H1 (cell line): ENCODE data around the gene TBC1D26. TPM values are rescaled to one million over a fixed set of nuclear protein-coding genes. Genes with fewer than 3 reads are reported as not detected.
"Not testable (repeated sequence)": the region's sequence is repeated elsewhere in the genome, so short reads cannot be mapped to it uniquely, and the experiment has no call there.

Experiments used
- CTCF ChIA-PET: fragments of 300-600 bp; sonication (Branson Sonifier 250); formaldehyde crosslinking; loops from one replicate; lab custom pipeline; 2021; ENCODE audit not compliant: partially characterized antibody; lab: Charles Lee
- POLR2A ChIA-PET: fragments of 300-600 bp; sonication (Branson Sonifier 250); formaldehyde crosslinking; loops from one replicate; lab custom pipeline; 2021; ENCODE audit warnings: inconsistent platforms; ENCODE audit not compliant: partially characterized antibody; lab: Charles Lee
- DNase-seq, 2 experiments: peaks; one replicate each; pipeline versions ENCODE4 v3.0.0 to v3.0.0-alpha.2; 2010 to 2022; ENCODE audit warnings: low spot score in 2 of 2, low read depth in 1 of 2, mixed read lengths in 1 of 2
- FAIRE-seq: peaks from 2 replicates; lab custom pipeline; 2011; peaks lifted over from hg19 to GRCh38; lab: Jason Lieb, UNC
- H2AFZ ChIP-seq: 2 replicates; pipeline ENCODE4 v1.8.1; 2012; ENCODE audit warnings: low read length, inconsistent platforms
- H2AK5ac ChIP-seq: 2 replicates; pipeline ENCODE4 v1.6.1; 2013; ENCODE audit warnings: low read depth, low read length
- H2BK120ac ChIP-seq: replicated peaks from 2 replicates; pipeline ENCODE3; 2013; ENCODE audit warnings: low read depth, low read length, inconsistent platforms
- H2BK12ac ChIP-seq: 2 replicates; pipeline ENCODE4 v1.6.1; 2013; ENCODE audit warnings: low read depth, low read length
- H2BK15ac ChIP-seq: 2 replicates; pipeline ENCODE4 v1.6.1; 2013; ENCODE audit warnings: low read length
- H2BK20ac ChIP-seq: 2 replicates; pipeline ENCODE4 v1.6.1; 2013; ENCODE audit warnings: low read length
- H2BK5ac ChIP-seq: 2 replicates; pipeline ENCODE4 v1.6.1; 2013; ENCODE audit warnings: low read depth, low read length
- H3K14ac ChIP-seq: 2 replicates; pipeline ENCODE4 v1.6.1; 2013; ENCODE audit warnings: inconsistent platforms; ENCODE audit not compliant: insufficient read length
- H3K18ac ChIP-seq: 2 replicates; pipeline ENCODE4 v1.6.1; 2013; ENCODE audit warnings: low read length; ENCODE audit errors: extremely low read depth
- H3K23ac ChIP-seq: 2 replicates; pipeline ENCODE4 v1.6.1; 2013; ENCODE audit warnings: inconsistent platforms; ENCODE audit not compliant: insufficient read length
- H3K23me2 ChIP-seq: 2 replicates; pipeline ENCODE4 v1.6.1; 2013; ENCODE audit warnings: low read depth, low read length
- H3K27ac ChIP-seq: 2 replicates; pipeline ENCODE4 v1.6.1; 2011; ENCODE audit warnings: low read depth, low read length, inconsistent platforms
- H3K27me3 ChIP-seq, 4 experiments: replicated peaks in 1 of 4; 1 replicate in 1 of 4; 2 replicates in 3 of 4; pipeline versions ENCODE4 v1.6.1 to v1.8.1; 2011 to 2013; ENCODE audit warnings: low read length in 3 of 4, mild to moderate bottlenecking in 3 of 4, inconsistent platforms in 2 of 4, mixed read lengths in 2 of 4, moderate library complexity in 1 of 4; ENCODE audit not compliant: control insufficient read depth in 3 of 4, insufficient read depth in 3 of 4; ENCODE audit errors: extremely low read depth in 1 of 4
- H3K36me3 ChIP-seq, 4 experiments: 2 replicates each; pipeline versions ENCODE4 v1.6.1 to v1.8.1; 2011 to 2013; ENCODE audit warnings: mild to moderate bottlenecking in 4 of 4, low read length in 3 of 4, moderate library complexity in 2 of 4, control low read depth in 1 of 4, inconsistent platforms in 1 of 4; ENCODE audit not compliant: insufficient read depth in 4 of 4, control insufficient read depth in 2 of 4
- H3K4ac ChIP-seq: replicated peaks from 2 replicates; pipeline ENCODE3; 2013; ENCODE audit warnings: low read length, low read depth, mixed read lengths, inconsistent platforms; ENCODE audit not compliant: insufficient read length
- H3K4me1 ChIP-seq, 4 experiments: replicated peaks in 1 of 4; 1 replicate in 1 of 4; 2 replicates in 3 of 4; pipeline versions ENCODE4 v1.6.1 to v1.8.1; 2011 to 2013; ENCODE audit warnings: low read length in 3 of 4, inconsistent platforms in 2 of 4, mixed read lengths in 1 of 4; ENCODE audit not compliant: insufficient read depth in 4 of 4, control insufficient read depth in 3 of 4
- H3K4me2 ChIP-seq, 2 experiments: 2 replicates each; pipeline versions ENCODE4 v1.6.1 to v1.8.1; 2011 to 2013; ENCODE audit warnings: low read depth in 2 of 2, low read length in 2 of 2, control low read depth in 1 of 2, inconsistent platforms in 1 of 2, mild to moderate bottlenecking in 1 of 2; ENCODE audit not compliant: insufficient read depth in 1 of 2
- H3K4me3 ChIP-seq, 4 experiments: fragments of 200-600, 300-600 bp in 1 of 4; sonication (generic), shearing (Covaris generic), sonication (Bioruptor Twin) in 1 of 4; 2 replicates each; pipeline versions ENCODE4 v1.5.1 to v1.8.1; 2011 to 2016; ENCODE audit warnings: low read length in 4 of 4, low read depth in 3 of 4, control low read depth in 2 of 4, inconsistent platforms in 2 of 4, mild to moderate bottlenecking in 2 of 4, mixed read lengths in 1 of 4, moderate library complexity in 1 of 4; ENCODE audit not compliant: insufficient read depth in 2 of 4; ENCODE audit errors: extremely low read depth in 1 of 4
- H3K56ac ChIP-seq: replicated peaks from 2 replicates; pipeline ENCODE3; 2013; ENCODE audit warnings: low read depth, mild to moderate bottlenecking, mixed read lengths, low read length, inconsistent platforms; ENCODE audit not compliant: insufficient read length
- H3K79me1 ChIP-seq: 2 replicates; pipeline ENCODE4 v1.6.1; 2013; ENCODE audit warnings: low read depth, low read length, control low read depth
- H3K79me2 ChIP-seq, 2 experiments: 2 replicates each; pipeline versions ENCODE4 v1.6.1 to v1.8.1; 2012 to 2013; ENCODE audit warnings: low read length in 2 of 2, mild to moderate bottlenecking in 2 of 2, inconsistent platforms in 1 of 2; ENCODE audit not compliant: insufficient read depth in 2 of 2, control insufficient read depth in 1 of 2
- H3K9ac ChIP-seq, 4 experiments: replicated peaks in 1 of 4; 1 replicate in 1 of 4; 2 replicates in 3 of 4; pipeline versions ENCODE4 v1.6.1 to v1.8.1; 2011 to 2013; ENCODE audit warnings: low read depth in 3 of 4, low read length in 3 of 4, control low read depth in 2 of 4, mild to moderate bottlenecking in 2 of 4, moderate library complexity in 2 of 4, inconsistent platforms in 1 of 4; ENCODE audit errors: extremely low read depth in 1 of 4
- H3K9me3 ChIP-seq, 2 experiments: 2 replicates each; pipeline versions ENCODE4 v1.6.1 to v1.8.1; 2012 to 2013; ENCODE audit warnings: mild to moderate bottlenecking in 2 of 2, moderate library complexity in 2 of 2, control low read depth in 1 of 2, inconsistent platforms in 1 of 2, low read depth in 1 of 2, low read length in 1 of 2, mixed read lengths in 1 of 2; ENCODE audit not compliant: insufficient read depth in 2 of 2
- H4K20me1 ChIP-seq, 2 experiments: replicated peaks in 1 of 2; 2 replicates each; pipeline versions ENCODE3 to v1.8.1; 2011 to 2013; ENCODE audit warnings: inconsistent platforms in 2 of 2, low read length in 2 of 2, mild to moderate bottlenecking in 1 of 2; ENCODE audit not compliant: insufficient read depth in 2 of 2, control insufficient read depth in 1 of 2
- H4K5ac ChIP-seq: 2 replicates; pipeline ENCODE4 v1.6.1; 2013; ENCODE audit warnings: low read length, low read depth, mixed read lengths, inconsistent platforms; ENCODE audit not compliant: insufficient read length
- H4K8ac ChIP-seq: 2 replicates; pipeline ENCODE4 v1.8.0; 2013; ENCODE audit warnings: mild to moderate bottlenecking, moderate library complexity, low read length, inconsistent platforms; ENCODE audit not compliant: insufficient read depth; ENCODE audit errors: extremely low read depth
- H4K91ac ChIP-seq: replicated peaks from 2 replicates; pipeline ENCODE3; 2013; ENCODE audit warnings: low read length, mixed read lengths, inconsistent platforms; ENCODE audit not compliant: insufficient read length
- WGBS, 2 experiments: shearing (Covaris generic) in 1 of 2; methylation state at CpG; one replicate each; pipeline versions ENCODE4 v1.1.6 to v1.1.7; 2013 to 2015; ENCODE audit warnings: low lambda C conversion rate in 2 of 2, mixed read lengths in 2 of 2, inconsistent platforms in 1 of 2, low coverage in 1 of 2, missing lambda C conversion rate in 1 of 2; ENCODE audit not compliant: insufficient replicate concordance in 2 of 2, insufficient coverage in 1 of 2, insufficient read length in 1 of 2; ENCODE audit errors: extremely low coverage in 1 of 2, missing lambda C conversion rate in 1 of 2; 5-methylcytosine and 5-hydroxymethylcytosine counted together
- polyA plus RNA-seq, 7 experiments: library from polyadenylated mRNA; depleted of rRNA in 3 of 7; stranded (reverse) in 5 of 7; unstranded in 2 of 7; fragments of >200 nt in 5 of 7; fragments of 200-250 nt in 2 of 7; gene quantifications; 1 replicate in 5 of 7; 2 replicates in 1 of 7; 4 replicates in 1 of 7; pipeline versions ENCODE4 v1.2.1 to v1.2.3, GENCODE V29; 2011 to 2013; ENCODE audit warnings: missing spikeins in 2 of 7, mixed read lengths in 2 of 7
- total RNA-seq: library from RNA; stranded (reverse); fragmentation: NEBNext Ultra II Directional; extraction: Animal tissue kit (Norgen Biotek cat#: 25700); gene quantifications from 2 replicates; pipeline ENCODE4 v1.2.1, GENCODE V29; 2021

The TBC1D26 gene
- total and polyA plus RNA-seq, 2 of the 8 experiments (the other 6 are each of a cell fraction or from before 2014, with no cell fraction given), result 0.84 to 1.4 TPM

DNA sequence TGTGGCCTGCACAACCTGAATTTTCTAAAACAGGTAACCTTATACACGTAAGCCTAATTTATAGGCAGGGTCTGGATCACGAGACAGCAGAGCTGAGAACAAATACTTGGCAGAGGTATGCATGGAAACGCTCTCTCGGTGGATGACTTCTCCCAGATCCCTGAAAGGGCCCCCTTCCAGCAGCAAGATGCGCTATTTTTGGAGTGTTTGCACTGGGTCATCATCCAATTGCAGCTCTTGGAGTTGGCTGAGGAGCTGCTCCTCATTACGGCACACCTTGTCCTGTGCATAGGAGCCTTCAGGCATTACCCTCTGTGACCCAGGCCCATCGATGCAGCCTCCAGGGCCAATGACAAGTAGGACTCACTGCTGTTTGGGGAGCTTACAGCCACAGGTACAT is 38.6 kb downstream of the TBC1D26 start:
- H3K9me3 ChIP-seq, H3K79me1 ChIP-seq, H2AFZ ChIP-seq, POLR2A ChIA-PET, H3K36me3 ChIP-seq, H3K18ac ChIP-seq, H2BK120ac ChIP-seq, H3K4me2 ChIP-seq, FAIRE-seq, H3K79me2 ChIP-seq, H2BK15ac ChIP-seq, H2BK12ac ChIP-seq, H3K4me1 ChIP-seq, H3K9ac ChIP-seq, CTCF ChIA-PET, H3K14ac ChIP-seq, H2AK5ac ChIP-seq, H4K20me1 ChIP-seq, H2BK20ac ChIP-seq, H3K4me3 ChIP-seq, H4K5ac ChIP-seq, H2BK5ac ChIP-seq, H3K27ac ChIP-seq, DNase-seq, H4K91ac ChIP-seq, H4K8ac ChIP-seq, H3K4ac ChIP-seq, H3K23me2 ChIP-seq, H3K27me3 ChIP-seq, H3K23ac ChIP-seq, H3K56ac ChIP-seq: not testable (repeated sequence)
- 85% methylated on average over 7 of the region's 7 CpGs; no CpG with 5 or more reads in 1 of the 2 experiments for WGBS, 2 experiments
